A549 (cell line): ENCODE data around the gene INTS12. TPM values are rescaled to one million over a fixed set of nuclear protein-coding genes. Genes with fewer than 3 reads are reported as not detected.

Experiments
- ATAC-seq, 2 experiments: fragments of 200-7000 bp in 1 of 2; fragments of >200 bp in 1 of 2; cut with Nextera tagmentation in 1 of 2; cut with Tn5 transposase in 1 of 2; 3 replicates each; pipeline versions ENCODE4 v1.8.0 to v1.9.1; 2018 to 2020; ENCODE audit warnings: mild to moderate bottlenecking in 1 of 2, moderate library complexity in 1 of 2
- CTCF ChIA-PET: fragments of 300-600 bp; sonication (Branson Sonifier 250); formaldehyde crosslinking; extraction: SDS; loops from one replicate; lab custom pipeline; 2021; ENCODE audit warnings: antibody characterized with exemption, inconsistent platforms; lab: Yijun Ruan, JAX
- POLR2A ChIA-PET: fragments of 350-600 bp; formaldehyde crosslinking; extraction: SDS; loops from one replicate; lab custom pipeline; 2021; ENCODE audit warnings: antibody characterized with exemption, inconsistent platforms; lab: Yijun Ruan, JAX
- DNase-seq, 2 experiments: peaks; one replicate each; pipeline versions ENCODE4 v3.0.0 to v3.0.0-alpha.2; 2011 to 2016; ENCODE audit warnings: low read depth in 1 of 2, low spot score in 1 of 2
- FAIRE-seq: peaks from 2 replicates; lab custom pipeline; 2011; peaks lifted over from hg19 to GRCh38; lab: Jason Lieb, UNC
- H3K27ac ChIP-seq, 2 experiments: fragments of >200 bp; sonication (Bioruptor Twin); formaldehyde crosslinking; 3 replicates each; pipeline ENCODE4 v1.5.1; 2016 to 2017
- H3K4me1 ChIP-seq: fragments of >200 bp; sonication (Bioruptor Twin); formaldehyde crosslinking; 3 replicates; pipeline ENCODE4 v1.6.1; 2016
- H3K4me2 ChIP-seq: fragments of >200 bp; sonication (Bioruptor Twin); formaldehyde crosslinking; 3 replicates; pipeline ENCODE4 v1.6.1; 2016
- H3K4me3 ChIP-seq: fragments of >200 bp; sonication (Bioruptor Twin); formaldehyde crosslinking; 3 replicates; pipeline ENCODE4 v1.5.1; 2016
- H3K9me3 ChIP-seq: fragments of >200 bp; sonication (Bioruptor Twin); formaldehyde crosslinking; 3 replicates; pipeline ENCODE4 v1.6.1; 2016
- ATOH8 ChIP-seq: fragments of 250-450 bp; sonication (Bioruptor Pico); IDR thresholded peaks from 2 replicates; pipeline ENCODE4 v1.5.0; 2020; ENCODE audit warnings: low read depth, mild to moderate bottlenecking, moderate library complexity
- CBX8 ChIP-seq: fragments of 200-600 bp; sonication (generic); IDR thresholded peaks from 2 replicates; pipeline ENCODE4 v1.6.1; 2016
- CEBPB ChIP-seq, 2 experiments: fragments of >200 bp in 1 of 2; sonication (Bioruptor Twin) in 1 of 2; formaldehyde crosslinking in 1 of 2; IDR thresholded peaks; 2 replicates each; pipeline ENCODE4 v1.6.1; 2012 to 2016
- CHD4 ChIP-seq: fragments of 200-600 bp; sonication (generic); IDR thresholded peaks from 2 replicates; pipeline ENCODE4 v1.6.1; 2016; ENCODE audit warnings: antibody characterized with exemption, mild to moderate bottlenecking, borderline replicate concordance
- EHF ChIP-seq: fragments of 250-450 bp; sonication (Bioruptor Pico); IDR thresholded peaks from 2 replicates; pipeline ENCODE4 v1.5.0; 2020; ENCODE audit warnings: mild to moderate bottlenecking
- FOSB ChIP-seq: fragments of 250-450 bp; sonication (Bioruptor Pico); IDR thresholded peaks from 2 replicates; pipeline ENCODE4 v1.5.0; 2020; ENCODE audit warnings: mild to moderate bottlenecking, moderate library complexity
- GATA3 ChIP-seq: IDR thresholded peaks from 2 replicates; pipeline ENCODE4 v1.6.1; 2012; ENCODE audit warnings: borderline replicate concordance
- HMGXB4 ChIP-seq: fragments of 250-450 bp; sonication (Bioruptor Pico); IDR thresholded peaks from 2 replicates; pipeline ENCODE4 v1.5.0; 2021; ENCODE audit warnings: mild to moderate bottlenecking, moderate library complexity, borderline replicate concordance
- HOXB5 ChIP-seq: fragments of 250-450 bp; sonication (Bioruptor Pico); IDR thresholded peaks from 2 replicates; pipeline ENCODE4 v1.5.0; 2020; ENCODE audit warnings: mild to moderate bottlenecking, moderate library complexity
- NFE2L2 ChIP-seq: fragments of 150-350 bp; conservative IDR thresholded peaks from 2 replicates; pipeline ENCODE4 v1.6.1; 2014; ENCODE audit warnings: low read length
- NR3C1 ChIP-seq: fragments of >200 bp; sonication (Bioruptor Twin); formaldehyde crosslinking; IDR thresholded peaks from 3 replicates; pipeline ENCODE4 v1.6.1; 2017
- PHF8 ChIP-seq: fragments of 200-600 bp; sonication (generic); IDR thresholded peaks from 2 replicates; pipeline ENCODE4 v1.6.1; 2016; ENCODE audit warnings: low read depth, mild to moderate bottlenecking, antibody characterized with exemption, moderate library complexity, borderline replicate concordance
- POLR2A ChIP-seq: IDR thresholded peaks from 2 replicates; pipeline ENCODE4 v1.6.1; 2012; ENCODE audit warnings: mild to moderate bottlenecking, low read length
- POLR2AphosphoS2 ChIP-seq: conservative IDR thresholded peaks from 2 replicates; pipeline ENCODE4 v1.6.1; 2012; ENCODE audit warnings: low read length, improper control_type of control experiment, inconsistent platforms
- RFX5 ChIP-seq: fragments of 450-650 bp; IDR thresholded peaks from 2 replicates; pipeline ENCODE4 v1.7.1; 2014; ENCODE audit warnings: antibody characterized with exemption, mild to moderate bottlenecking, moderate library complexity
- SMC3 ChIP-seq: fragments of >200 bp; sonication (Bioruptor Twin); formaldehyde crosslinking; IDR thresholded peaks from 3 replicates; pipeline ENCODE4 v1.6.1; 2018; ENCODE audit warnings: inconsistent platforms
- SREBF2 ChIP-seq: fragments of 450-650 bp; IDR thresholded peaks from 2 replicates; pipeline ENCODE4 v1.6.1; 2014; ENCODE audit warnings: mild to moderate bottlenecking, moderate library complexity
- TFCP2L1 ChIP-seq: fragments of 250-450 bp; sonication (Bioruptor Pico); IDR thresholded peaks from 2 replicates; pipeline ENCODE4 v1.5.0; 2021; ENCODE audit warnings: mild to moderate bottlenecking
- USF2 ChIP-seq: fragments of 450-650 bp; IDR thresholded peaks from 2 replicates; pipeline ENCODE4 v1.6.1; 2014; ENCODE audit warnings: antibody characterized with exemption
- ZNF302 ChIP-seq: fragments of 250-450 bp; sonication (Bioruptor Pico); IDR thresholded peaks from 2 replicates; pipeline ENCODE4 v1.9.0; 2021; ENCODE audit warnings: inconsistent platforms, mild to moderate bottlenecking, moderate library complexity
- WGBS: methylation state at CpG from one replicate; pipeline ENCODE4 v1.1.6; 2017; ENCODE audit errors: missing lambda C conversion rate; 5-methylcytosine and 5-hydroxymethylcytosine counted together
- polyA plus RNA-seq, 4 experiments: library from polyadenylated mRNA; depleted of rRNA in 3 of 4; stranded (reverse); fragments of >200 nt; fragmentation: RNase III in 1 of 4; extraction: RNeasy Plus Mini Kit Qiagen cat#74134 plus additional on column Dnase treatment in 1 of 4; gene quantifications; 2 replicates in 3 of 4; 3 replicates in 1 of 4; pipeline ENCODE4 v1.2.3, GENCODE V29; 2011 to 2017
- TF ChIP-seq, protein P1 (sequence below): fragments of 200-600 bp; sonication (generic); IDR thresholded peaks from 2 replicates; pipeline ENCODE4 v1.6.1; 2016; ENCODE audit warnings: antibody characterized with exemption, mild to moderate bottlenecking, moderate library complexity
- TF ChIP-seq, protein P2 (sequence below): IDR thresholded peaks from 2 replicates; pipeline ENCODE4 v1.6.1; 2012
- TF ChIP-seq, protein P3 (sequence below): fragments of >200 bp; sonication (Bioruptor Twin); formaldehyde crosslinking; IDR thresholded peaks from 3 replicates; pipeline ENCODE4 v1.5.1; 2016

INTS12 gene
- polyA plus RNA-seq, 2 of the 4 experiments (the other 2 are of a cell fraction): 13.0 to 39.0 TPM

DNA sequence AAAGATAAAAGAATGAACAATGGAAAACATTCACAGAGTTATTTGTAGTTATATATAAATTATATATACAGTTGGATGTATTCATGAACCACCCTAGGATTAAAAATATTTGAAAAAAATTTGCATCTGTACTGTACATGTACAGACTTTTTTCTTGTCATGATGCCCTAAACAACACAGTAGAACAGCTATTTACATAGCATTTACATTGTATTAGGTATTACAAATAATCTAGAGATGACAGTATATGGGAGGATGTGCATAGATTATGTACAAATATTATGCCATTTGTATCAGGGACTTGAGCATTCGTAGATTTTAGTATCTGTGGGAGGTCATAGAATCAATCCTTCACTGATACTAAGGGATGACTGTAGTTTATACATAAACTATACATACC is 44.9 kb upstream of the INTS12 start (continued):
- no peak for TF ChIP-seq HMGXB4 (CRISPR knock-in tag)

GRCh38 chr4:105751718-105752299 is 43.3 kb upstream of the INTS12 start:
- Histone ChIP-seq H3K4me1 (no peaks in the 10 kb centered on the region), H3K27ac (no peak overlapping the region), H3K4me3 (no peak overlapping the region), H3K9me3 (no peaks in the 10 kb centered on the region), H3K4me2 (no peak overlapping the region)
- WGBS: 47% methylated on average over 2 of the region's 2 CpGs
- no peak for DNase-seq
- no peak for ATAC-seq
- no peak for FAIRE-seq
- POLR2A ChIA-PET: no interaction called here
- TF ChIP-seq ZNF302 (CRISPR knock-in tag) (no peak), ATOH8 (CRISPR knock-in tag) (no peak), CBX8 (no peak), HOXB5 (no peak), CEBPB (IDR thresholded peaks at IDR 0.05) (no peak), RFX5 (no peak), POLR2AphosphoS2 (no peak), POLR2A (no peak), TFCP2L1 (CRISPR knock-in tag) (no peak), SMC3 (no peak), SREBF2 (no peak), NR3C1 (no peak), EHF (CRISPR knock-in tag) (no peak), CHD4 (no peak)
- TF ChIP-seq, protein P1, sequence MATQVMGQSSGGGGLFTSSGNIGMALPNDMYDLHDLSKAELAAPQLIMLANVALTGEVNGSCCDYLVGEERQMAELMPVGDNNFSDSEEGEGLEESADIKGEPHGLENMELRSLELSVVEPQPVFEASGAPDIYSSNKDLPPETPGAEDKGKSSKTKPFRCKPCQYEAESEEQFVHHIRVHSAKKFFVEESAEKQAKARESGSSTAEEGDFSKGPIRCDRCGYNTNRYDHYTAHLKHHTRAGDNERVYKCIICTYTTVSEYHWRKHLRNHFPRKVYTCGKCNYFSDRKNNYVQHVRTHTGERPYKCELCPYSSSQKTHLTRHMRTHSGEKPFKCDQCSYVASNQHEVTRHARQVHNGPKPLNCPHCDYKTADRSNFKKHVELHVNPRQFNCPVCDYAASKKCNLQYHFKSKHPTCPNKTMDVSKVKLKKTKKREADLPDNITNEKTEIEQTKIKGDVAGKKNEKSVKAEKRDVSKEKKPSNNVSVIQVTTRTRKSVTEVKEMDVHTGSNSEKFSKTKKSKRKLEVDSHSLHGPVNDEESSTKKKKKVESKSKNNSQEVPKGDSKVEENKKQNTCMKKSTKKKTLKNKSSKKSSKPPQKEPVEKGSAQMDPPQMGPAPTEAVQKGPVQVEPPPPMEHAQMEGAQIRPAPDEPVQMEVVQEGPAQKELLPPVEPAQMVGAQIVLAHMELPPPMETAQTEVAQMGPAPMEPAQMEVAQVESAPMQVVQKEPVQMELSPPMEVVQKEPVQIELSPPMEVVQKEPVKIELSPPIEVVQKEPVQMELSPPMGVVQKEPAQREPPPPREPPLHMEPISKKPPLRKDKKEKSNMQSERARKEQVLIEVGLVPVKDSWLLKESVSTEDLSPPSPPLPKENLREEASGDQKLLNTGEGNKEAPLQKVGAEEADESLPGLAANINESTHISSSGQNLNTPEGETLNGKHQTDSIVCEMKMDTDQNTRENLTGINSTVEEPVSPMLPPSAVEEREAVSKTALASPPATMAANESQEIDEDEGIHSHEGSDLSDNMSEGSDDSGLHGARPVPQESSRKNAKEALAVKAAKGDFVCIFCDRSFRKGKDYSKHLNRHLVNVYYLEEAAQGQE: no peak
- CTCF ChIA-PET: no interaction called here

- no peak for FAIRE-seq
Observed at GRCh38 chr4:105748222-105748621, 39.7 kb upstream of the INTS12 start.

More at GRCh38 chr4:105748222-105748621, 39.7 kb upstream of the INTS12 start:
- H3K27ac ChIP-seq: no peak overlapping the region
- ATAC-seq: no peak
- TF ChIP-seq ZNF302 (CRISPR knock-in tag) (no peak), HOXB5 (no peak), FOSB (no peak), NR3C1 (no peak), ATOH8 (CRISPR knock-in tag) (no peak), GATA3 (no peak), USF2 (no peak), NFE2L2 (no peak), PHF8 (no peak)
- TF ChIP-seq, protein P2, sequence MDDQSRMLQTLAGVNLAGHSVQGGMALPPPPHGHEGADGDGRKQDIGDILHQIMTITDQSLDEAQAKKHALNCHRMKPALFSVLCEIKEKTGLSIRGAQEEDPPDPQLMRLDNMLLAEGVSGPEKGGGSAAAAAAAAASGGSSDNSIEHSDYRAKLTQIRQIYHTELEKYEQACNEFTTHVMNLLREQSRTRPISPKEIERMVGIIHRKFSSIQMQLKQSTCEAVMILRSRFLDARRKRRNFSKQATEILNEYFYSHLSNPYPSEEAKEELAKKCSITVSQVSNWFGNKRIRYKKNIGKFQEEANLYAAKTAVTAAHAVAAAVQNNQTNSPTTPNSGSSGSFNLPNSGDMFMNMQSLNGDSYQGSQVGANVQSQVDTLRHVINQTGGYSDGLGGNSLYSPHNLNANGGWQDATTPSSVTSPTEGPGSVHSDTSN: no peak
- TF ChIP-seq, protein P3, sequence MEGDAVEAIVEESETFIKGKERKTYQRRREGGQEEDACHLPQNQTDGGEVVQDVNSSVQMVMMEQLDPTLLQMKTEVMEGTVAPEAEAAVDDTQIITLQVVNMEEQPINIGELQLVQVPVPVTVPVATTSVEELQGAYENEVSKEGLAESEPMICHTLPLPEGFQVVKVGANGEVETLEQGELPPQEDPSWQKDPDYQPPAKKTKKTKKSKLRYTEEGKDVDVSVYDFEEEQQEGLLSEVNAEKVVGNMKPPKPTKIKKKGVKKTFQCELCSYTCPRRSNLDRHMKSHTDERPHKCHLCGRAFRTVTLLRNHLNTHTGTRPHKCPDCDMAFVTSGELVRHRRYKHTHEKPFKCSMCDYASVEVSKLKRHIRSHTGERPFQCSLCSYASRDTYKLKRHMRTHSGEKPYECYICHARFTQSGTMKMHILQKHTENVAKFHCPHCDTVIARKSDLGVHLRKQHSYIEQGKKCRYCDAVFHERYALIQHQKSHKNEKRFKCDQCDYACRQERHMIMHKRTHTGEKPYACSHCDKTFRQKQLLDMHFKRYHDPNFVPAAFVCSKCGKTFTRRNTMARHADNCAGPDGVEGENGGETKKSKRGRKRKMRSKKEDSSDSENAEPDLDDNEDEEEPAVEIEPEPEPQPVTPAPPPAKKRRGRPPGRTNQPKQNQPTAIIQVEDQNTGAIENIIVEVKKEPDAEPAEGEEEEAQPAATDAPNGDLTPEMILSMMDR: no peak
- TF ChIP-seq, all 56 proteins: peak for 0
- H3K9me3 ChIP-seq: no peaks in the 10 kb centered on the region
- ChIA-PET POLR2A (no interaction called here), CTCF (no interaction called here)
- H3K4me3 ChIP-seq: no peak overlapping the region
- no peak overlapping the region for H3K4me2 ChIP-seq
- DNase-seq: no peak
- WGBS: 94% methylated on average over 3 of the region's 3 CpGs
- no peaks in the 10 kb centered on the region for H3K4me1 ChIP-seq
